Upper lobe of left lung (tissue), 4 donors: ENCODE measurements around the gene TRIM7.

Experiments used
- POLR2A ChIP-seq, 4 donors: fragments of 450-650 bp; IDR thresholded peaks; one replicate each; pipeline ENCODE4 v1.5.1; 2016 to 2017; ENCODE audit warnings: antibody characterized with exemption in 4 of 4, mild to moderate bottlenecking in 2 of 4
- TF ChIP-seq, protein P1 (sequence below), 6 experiments: fragments of 450-650 bp in 4 of 6; fragments of 200-600 bp in 2 of 6; sonication (generic) in 2 of 6; IDR thresholded peaks; one replicate each; pipeline ENCODE4 v1.5.1; 2016 to 2019; ENCODE audit warnings: antibody characterized with exemption in 6 of 6

GRCh38 chr5:181212934-181213333 is 7.9 kb upstream of the TRIM7 start:
- TF ChIP-seq, protein P1, sequence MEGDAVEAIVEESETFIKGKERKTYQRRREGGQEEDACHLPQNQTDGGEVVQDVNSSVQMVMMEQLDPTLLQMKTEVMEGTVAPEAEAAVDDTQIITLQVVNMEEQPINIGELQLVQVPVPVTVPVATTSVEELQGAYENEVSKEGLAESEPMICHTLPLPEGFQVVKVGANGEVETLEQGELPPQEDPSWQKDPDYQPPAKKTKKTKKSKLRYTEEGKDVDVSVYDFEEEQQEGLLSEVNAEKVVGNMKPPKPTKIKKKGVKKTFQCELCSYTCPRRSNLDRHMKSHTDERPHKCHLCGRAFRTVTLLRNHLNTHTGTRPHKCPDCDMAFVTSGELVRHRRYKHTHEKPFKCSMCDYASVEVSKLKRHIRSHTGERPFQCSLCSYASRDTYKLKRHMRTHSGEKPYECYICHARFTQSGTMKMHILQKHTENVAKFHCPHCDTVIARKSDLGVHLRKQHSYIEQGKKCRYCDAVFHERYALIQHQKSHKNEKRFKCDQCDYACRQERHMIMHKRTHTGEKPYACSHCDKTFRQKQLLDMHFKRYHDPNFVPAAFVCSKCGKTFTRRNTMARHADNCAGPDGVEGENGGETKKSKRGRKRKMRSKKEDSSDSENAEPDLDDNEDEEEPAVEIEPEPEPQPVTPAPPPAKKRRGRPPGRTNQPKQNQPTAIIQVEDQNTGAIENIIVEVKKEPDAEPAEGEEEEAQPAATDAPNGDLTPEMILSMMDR (IDR thresholded peaks at IDR 0.05) = no peak
- no peak for TF ChIP-seq POLR2A (IDR thresholded peaks at IDR 0.05)
